ENCODE data around the gene ATP9A. TPM values are rescaled to one million over a fixed set of nuclear protein-coding genes. Genes with fewer than 3 reads are reported as not detected.

ATP9A gene
- total and polyA plus RNA-seq, 2 donors (not counting 3 experiments of a cell fraction or from before 2014, with no cell fraction given) = 20.9 to 41.5 TPM

GRCh38 chr20:51648571-51648947, 119.6 kb downstream of the ATP9A start:
- FAIRE-seq = no peak
- CTCF ChIA-PET = interaction anchor here (3.2 kb wide), 1 partner anchor 52 kb away, joined by 11 read pairs; no protein-coding TSS in a partner anchor
- intact Hi-C loops (cut with micrococcal nuclease) = no loop called here

More at GRCh38 chr20:51648571-51648947, 119.6 kb downstream of the ATP9A start:
- no peaks in the 10 kb centered on the region for H3K9me1 ChIP-seq (replicated peaks; ENCODE audit: control insufficient read depth, extremely low read depth, insufficient read depth, low read length)
- no peak overlapping the region for H3K27ac ChIP-seq (ENCODE audit: insufficient read depth, low read depth, low read length)
- BruUV-seq (replicated peaks) = no TSS peak
- H3K4me2 ChIP-seq (ENCODE audit: insufficient read depth, low read length) = no peak overlapping the region
- no peaks in the 10 kb centered on the region for H4K20me1 ChIP-seq (replicated peaks; ENCODE audit: control insufficient read depth, extremely low read depth, insufficient read depth, low read length)
- no peak overlapping the region for H2AFZ ChIP-seq (ENCODE audit: low read depth, low read length)
- dilution Hi-C loops (cut with MboI; ENCODE audit: extremely low pct_ligation_motif_present, low sequenced_read_pairs) = no loop called here
- no peaks in the 10 kb centered on the region for H3K27me3 ChIP-seq (ENCODE audit: control insufficient read depth in 2 of 2, insufficient read depth in 2 of 2, low read length in 2 of 2)
- no peaks in the 10 kb centered on the region for H3K79me2 ChIP-seq (ENCODE audit: control insufficient read depth, insufficient read depth, low read length)
- POLR2A ChIA-PET = no interaction called here
- no peak for DNase-seq (ENCODE audit: low read depth, low spot score)
- H3K4me3 ChIP-seq (replicated peaks in 1 of 3; ENCODE audit: insufficient read depth in 1 of 3, low read depth in 1 of 3, low read length in 3 of 3) = no peak overlapping the region
- TF ChIP-seq CTCF (IDR thresholded peaks at IDR 0.05; ENCODE audit: extremely low read depth in 1 of 2, insufficient read depth in 1 of 2, low read depth in 1 of 2, low read length in 2 of 2) = no peak
- no peak for TF ChIP-seq POLR2A (IDR thresholded peaks at IDR 0.05; ENCODE audit: low read depth, low read length)
- TF ChIP-seq, protein P1, sequence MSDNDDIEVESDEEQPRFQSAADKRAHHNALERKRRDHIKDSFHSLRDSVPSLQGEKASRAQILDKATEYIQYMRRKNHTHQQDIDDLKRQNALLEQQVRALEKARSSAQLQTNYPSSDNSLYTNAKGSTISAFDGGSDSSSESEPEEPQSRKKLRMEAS (IDR thresholded peaks at IDR 0.05; ENCODE audit: insufficient read depth, insufficient read length) = no peak
- no peak overlapping the region for H3K9ac ChIP-seq (replicated peaks; ENCODE audit: extremely low read depth, insufficient read depth, low read length)
- H3K9me3 ChIP-seq (replicated peaks; ENCODE audit: control insufficient read depth, insufficient read depth, low read length) = no peaks in the 10 kb centered on the region
- peaks cover 24% of the 10 kb centered on the region for H3K4me1 ChIP-seq (ENCODE audit: control insufficient read depth, extremely low read depth, insufficient read depth, low read length)
- H3K36me3 ChIP-seq (ENCODE audit: control insufficient read depth in 2 of 2, extremely low read depth in 1 of 2, insufficient read depth in 2 of 2, low read length in 2 of 2) = peaks cover 0 to 4% of the 10 kb centered on the region in 2 experiments
